ENCODE results near the gene CAPN11.

- no peak for TF ChIP-seq ZNF644 (tag; IDR thresholded peaks at IDR 0.05; ENCODE audit: low read depth)
- TF ChIP-seq EP300 (IDR thresholded peaks at IDR 0.05; ENCODE audit: low read length): no peak
These were observed 2.0 kb upstream of the CAPN11 start for GRCh38 chr6:44156494-44157151.

Measured in K562 (cell line).